ENCODE results near the gene KCNMA1.

Gene KCNMA1

GRCh38 chr10:77478247-77478961, 159.2 kb downstream of the KCNMA1 start:
- no peak for DNase-seq

GRCh38 chr10:77475522-77475921, 162.1 kb downstream of the KCNMA1 start:
- DNase-seq = no peak

- no peak for DNase-seq
Measured at GRCh38 chr10:77474939-77475338, 162.7 kb downstream of the KCNMA1 start.

- no peak for DNase-seq
Measured at GRCh38 chr10:77474386-77474785, 163.2 kb downstream of the KCNMA1 start.

- DNase-seq = no peak
Measured at GRCh38 chr10:77472146-77472545, 165.5 kb downstream of the KCNMA1 start.

- DNase-seq = no peak
Measured at GRCh38 chr10:77471069-77471536, 166.5 kb downstream of the KCNMA1 start.

GRCh38 chr10:77467422-77467963, 170.1 kb downstream of the KCNMA1 start:
- no peak for DNase-seq

GRCh38 chr10:77463967-77464745, 173.5 kb downstream of the KCNMA1 start:
- DNase-seq = no peak

- DNase-seq = no peak
Measured at GRCh38 chr10:77463499-77463898, 174.1 kb downstream of the KCNMA1 start.

- no peak for DNase-seq
Measured at GRCh38 chr10:77461636-77462296, 175.8 kb downstream of the KCNMA1 start.

- no peak for DNase-seq
Measured at GRCh38 chr10:77459905-77460304, 177.7 kb downstream of the KCNMA1 start.

GRCh38 chr10:77458986-77459590, 178.5 kb downstream of the KCNMA1 start:
- DNase-seq = no peak

- DNase-seq = no peak
Measured at GRCh38 chr10:77457721-77458120, 179.9 kb downstream of the KCNMA1 start.

GRCh38 chr10:77457266-77457665, 180.3 kb downstream of the KCNMA1 start:
- no peak for DNase-seq

GRCh38 chr10:77456414-77456813, 181.2 kb downstream of the KCNMA1 start:
- no peak for DNase-seq

GRCh38 chr10:77455561-77455960, 182.0 kb downstream of the KCNMA1 start:
- DNase-seq = no peak

- DNase-seq = no peak
Measured at GRCh38 chr10:77452952-77453564, 184.6 kb downstream of the KCNMA1 start.

- DNase-seq = no peak
Measured at GRCh38 chr10:77451886-77452285, 185.7 kb downstream of the KCNMA1 start.

GRCh38 chr10:77448226-77448625, 189.4 kb downstream of the KCNMA1 start:
- DNase-seq = no peak

- no peak for DNase-seq
Measured at GRCh38 chr10:77446700-77447099, 190.9 kb downstream of the KCNMA1 start.

GRCh38 chr10:77445547-77445946, 192.1 kb downstream of the KCNMA1 start:
- no peak for DNase-seq

- no peak for DNase-seq
Measured at GRCh38 chr10:77444041-77444440, 193.6 kb downstream of the KCNMA1 start.

Data from T-helper 2 cell (primary cell).